ENCODE results near the gene NAV3.
A peak's percentile ranks its signal among the peaks of the same experiment; 100 is the strongest.
"Not testable (repeated sequence)": the region's sequence is repeated elsewhere in the genome, so short reads cannot be mapped to it uniquely, and the experiment has no call there.

NAV3 gene

GRCh38 chr12:78249578-78249977, 418.9 kb downstream of the NAV3 start:
- peaks cover 3% of the 10 kb centered on the region for H3K27me3 Mint-ChIP-seq (ENCODE audit: low read depth, poor library complexity)
- no peaks in the 10 kb centered on the region for H3K36me3 Mint-ChIP-seq (ENCODE audit: low read depth)
- DNase-seq = no peak
- peaks cover 18% of the 10 kb centered on the region for H3K9me3 Mint-ChIP-seq
- peaks cover 25% of the 10 kb centered on the region for H3K4me1 Mint-ChIP-seq
- H3K4me3 Mint-ChIP-seq = no peak overlapping the region
- no peak for TF ChIP-seq CTCF (IDR thresholded peaks at IDR 0.05)
- H3K27ac Mint-ChIP-seq = peak overlapping the region; percentile 32

- H3K36me3 Mint-ChIP-seq (ENCODE audit: low read depth); DNase-seq; H3K27ac Mint-ChIP-seq; H3K27me3 Mint-ChIP-seq (ENCODE audit: low read depth, poor library complexity); H3K4me1 Mint-ChIP-seq; H3K4me3 Mint-ChIP-seq: not testable (repeated sequence)
- H3K9me3 Mint-ChIP-seq = peaks cover 40% of the 10 kb centered on the region
These were observed 427.0 kb downstream of the NAV3 start for GRCh38 chr12:78257662-78258061.

- peaks cover 18% of the 10 kb centered on the region for H3K9me3 Mint-ChIP-seq
- no peaks in the 10 kb centered on the region for H3K4me1 Mint-ChIP-seq
- H3K4me3 Mint-ChIP-seq = no peak overlapping the region
- no peak for TF ChIP-seq CTCF (IDR thresholded peaks at IDR 0.05)
- no peaks in the 10 kb centered on the region for H3K27me3 Mint-ChIP-seq (ENCODE audit: low read depth, poor library complexity)
- no peak for DNase-seq
- no peaks in the 10 kb centered on the region for H3K36me3 Mint-ChIP-seq (ENCODE audit: low read depth)
- no peak overlapping the region for H3K27ac Mint-ChIP-seq
These were observed 430.3 kb downstream of the NAV3 start for GRCh38 chr12:78260976-78261375.

- no peaks in the 10 kb centered on the region for H3K4me1 Mint-ChIP-seq
- no peak for TF ChIP-seq CTCF (IDR thresholded peaks at IDR 0.05)
- H3K9me3 Mint-ChIP-seq = peaks cover 12% of the 10 kb centered on the region
- H3K4me3 Mint-ChIP-seq = no peak overlapping the region
- H3K27me3 Mint-ChIP-seq (ENCODE audit: low read depth, poor library complexity) = no peaks in the 10 kb centered on the region
- H3K36me3 Mint-ChIP-seq (ENCODE audit: low read depth) = no peaks in the 10 kb centered on the region
- DNase-seq = no peak
- no peak overlapping the region for H3K27ac Mint-ChIP-seq
These were observed 431.2 kb downstream of the NAV3 start for GRCh38 chr12:78261901-78262300.

All from nephron progenitor cell (in vitro differentiated cells).